Endometrium (tissue), 2 donors: Measurements from ENCODE around the gene PRTN3.

ENCODE experiments used
- FAIRE-seq: peaks from 2 replicates; lab custom pipeline; 2012; peaks lifted over from hg19 to GRCh38; lab: Jason Lieb, UNC
- donor health status: control.
- donor health status: control.

PRTN3 gene

GRCh38 chr19:803099-803561, 37.7 kb upstream of the PRTN3 start:
- FAIRE-seq = no peak

DNA sequence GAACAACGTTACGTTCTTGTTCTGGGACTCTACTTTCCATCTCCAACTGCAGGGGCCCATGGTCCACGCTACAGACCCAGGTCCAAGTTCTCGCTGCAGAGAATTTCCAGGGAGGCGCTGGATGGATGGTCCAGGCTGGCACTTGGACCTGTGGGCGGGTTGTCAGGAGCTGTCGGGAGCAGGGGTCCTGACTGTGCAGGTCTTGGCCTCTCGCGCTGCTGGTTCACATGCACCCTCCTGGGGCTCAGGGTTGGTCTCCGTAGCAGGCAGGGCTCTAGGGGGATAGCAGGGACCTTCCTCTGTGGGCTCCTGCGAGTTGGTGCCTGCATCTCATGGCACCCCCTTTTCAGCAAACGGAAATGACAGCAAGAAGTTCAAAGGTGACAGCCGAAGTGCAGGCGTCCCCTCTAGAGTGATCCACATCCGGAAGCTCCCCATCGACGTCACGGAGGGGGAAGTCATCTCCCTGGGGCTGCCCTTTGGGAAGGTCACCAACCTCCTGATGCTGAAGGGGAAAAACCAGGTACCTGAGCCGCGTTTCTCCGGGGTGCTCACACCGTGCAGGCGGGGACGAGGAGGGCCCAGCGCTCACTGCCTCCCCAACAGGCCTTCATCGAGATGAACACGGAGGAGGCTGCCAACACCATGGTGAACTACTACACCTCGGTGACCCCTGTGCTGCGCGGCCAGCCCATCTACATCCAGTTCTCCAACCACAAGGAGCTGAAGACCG, 36.9 kb upstream of the PRTN3 start:
- no peak for FAIRE-seq

- FAIRE-seq = no peak
Measured at GRCh38 chr19:804419-805165, 36.2 kb upstream of the PRTN3 start.

- FAIRE-seq = no peak
Measured at GRCh38 chr19:805166-805551, 35.6 kb upstream of the PRTN3 start.

GRCh38 chr19:805600-806550, 34.9 kb upstream of the PRTN3 start:
- no peak for FAIRE-seq

DNA sequence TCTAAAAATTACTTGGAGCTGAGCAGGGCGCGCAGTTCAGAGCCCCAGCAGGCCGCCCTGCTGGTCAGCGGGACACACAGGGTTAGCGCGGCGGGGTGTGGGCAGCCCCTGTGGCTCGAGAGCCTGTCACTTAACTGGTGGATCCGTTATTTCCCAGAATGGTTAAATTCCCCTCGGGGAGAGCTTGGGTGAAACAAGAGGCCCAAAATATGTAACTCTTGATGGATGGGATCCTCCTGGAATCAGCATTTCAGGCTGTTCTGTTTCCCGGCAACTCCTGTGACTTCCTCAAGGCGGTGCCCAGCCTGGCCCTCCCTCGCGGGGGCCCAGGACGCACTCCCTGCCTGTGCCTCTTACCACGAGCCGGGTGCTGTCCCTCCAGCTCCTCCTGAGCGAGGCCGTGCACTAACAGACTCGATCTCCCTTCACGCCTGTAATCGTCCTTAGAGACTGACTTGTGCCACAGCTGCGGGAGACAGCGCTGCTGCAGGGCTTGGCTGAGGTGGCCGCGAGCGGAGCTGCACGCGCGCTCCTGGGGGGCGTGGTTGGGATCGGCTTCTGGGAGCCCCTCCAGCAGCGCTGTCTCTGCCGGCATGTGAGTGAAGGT, 33.9 kb upstream of the PRTN3 start:
- FAIRE-seq = no peak

DNA sequence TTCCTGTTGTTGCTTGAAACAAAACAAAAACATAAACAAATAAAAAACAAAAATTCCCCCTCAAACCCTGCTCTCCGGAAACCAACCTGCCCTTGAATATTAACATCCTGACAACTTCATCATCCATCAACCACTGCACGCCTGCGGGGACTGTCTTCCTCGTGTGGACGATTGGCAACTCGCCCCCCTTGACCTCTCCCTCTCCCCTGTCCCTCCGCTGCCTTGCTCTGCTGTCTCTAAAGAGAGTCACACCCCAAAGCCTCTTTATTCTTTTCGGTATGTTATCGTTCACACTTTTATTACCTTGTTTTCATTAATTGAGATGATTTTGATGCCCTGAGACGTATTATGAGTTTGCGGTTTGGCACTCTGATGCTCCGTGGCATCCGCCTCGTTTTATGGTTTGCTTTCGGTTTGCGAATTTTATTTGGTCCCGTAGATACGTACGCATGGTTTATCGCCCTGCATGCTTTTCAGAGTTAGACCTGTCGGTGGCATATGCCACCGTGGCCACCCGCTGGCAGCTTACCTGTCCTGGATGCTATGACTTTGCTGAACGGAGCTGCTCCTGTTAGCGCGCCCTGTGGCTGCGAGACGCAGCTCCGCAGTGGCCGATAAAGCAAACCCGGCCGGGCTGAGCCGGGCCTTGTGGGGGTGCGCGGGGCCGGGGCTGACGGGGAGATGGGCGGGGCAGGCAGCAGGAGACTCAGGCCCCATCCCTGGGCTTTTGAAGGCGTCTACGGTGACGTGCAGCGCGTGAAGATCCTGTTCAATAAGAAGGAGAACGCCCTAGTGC, 33.0 kb upstream of the PRTN3 start:
- no peak for FAIRE-seq

DNA sequence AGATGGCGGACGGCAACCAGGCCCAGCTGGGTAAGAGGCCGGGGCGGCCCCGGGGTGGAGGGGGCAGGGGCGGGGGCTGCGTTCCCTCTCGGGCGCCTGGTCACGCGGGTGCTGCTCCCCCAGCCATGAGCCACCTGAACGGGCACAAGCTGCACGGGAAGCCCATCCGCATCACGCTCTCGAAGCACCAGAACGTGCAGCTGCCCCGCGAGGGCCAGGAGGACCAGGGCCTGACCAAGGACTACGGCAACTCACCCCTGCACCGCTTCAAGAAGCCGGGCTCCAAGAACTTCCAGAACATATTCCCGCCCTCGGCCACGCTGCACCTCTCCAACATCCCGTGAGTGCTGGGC, 32.4 kb upstream of the PRTN3 start:
- no peak for FAIRE-seq

- no peak for FAIRE-seq
Measured at GRCh38 chr19:810077-810855, 30.5 kb upstream of the PRTN3 start.

DNA sequence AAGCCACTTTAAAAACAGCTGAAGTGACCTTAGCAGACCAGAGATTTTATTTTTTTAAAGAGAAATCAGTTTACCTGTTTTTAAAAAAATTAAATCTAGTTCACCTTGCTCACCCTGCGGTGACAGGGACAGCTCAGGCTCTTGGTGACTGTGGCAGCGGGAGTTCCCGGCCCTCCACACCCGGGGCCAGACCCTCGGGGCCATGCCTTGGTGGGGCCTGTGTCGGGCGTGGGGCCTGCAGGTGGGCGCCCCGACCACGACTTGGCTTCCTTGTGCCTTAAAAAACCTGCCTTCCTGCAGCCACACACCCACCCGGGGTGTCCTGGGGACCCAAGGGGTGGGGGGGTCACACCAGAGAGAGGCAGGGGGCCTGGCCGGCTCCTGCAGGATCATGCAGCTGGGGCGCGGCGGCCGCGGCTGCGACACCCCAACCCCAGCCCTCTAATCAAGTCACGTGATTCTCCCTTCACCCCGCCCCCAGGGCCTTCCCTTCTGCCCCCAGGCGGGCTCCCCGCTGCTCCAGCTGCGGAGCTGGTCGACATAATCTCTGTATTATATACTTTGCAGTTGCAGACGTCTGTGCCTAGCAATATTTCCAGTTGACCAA, 29.8 kb upstream of the PRTN3 start:
- FAIRE-seq = no peak

DNA sequence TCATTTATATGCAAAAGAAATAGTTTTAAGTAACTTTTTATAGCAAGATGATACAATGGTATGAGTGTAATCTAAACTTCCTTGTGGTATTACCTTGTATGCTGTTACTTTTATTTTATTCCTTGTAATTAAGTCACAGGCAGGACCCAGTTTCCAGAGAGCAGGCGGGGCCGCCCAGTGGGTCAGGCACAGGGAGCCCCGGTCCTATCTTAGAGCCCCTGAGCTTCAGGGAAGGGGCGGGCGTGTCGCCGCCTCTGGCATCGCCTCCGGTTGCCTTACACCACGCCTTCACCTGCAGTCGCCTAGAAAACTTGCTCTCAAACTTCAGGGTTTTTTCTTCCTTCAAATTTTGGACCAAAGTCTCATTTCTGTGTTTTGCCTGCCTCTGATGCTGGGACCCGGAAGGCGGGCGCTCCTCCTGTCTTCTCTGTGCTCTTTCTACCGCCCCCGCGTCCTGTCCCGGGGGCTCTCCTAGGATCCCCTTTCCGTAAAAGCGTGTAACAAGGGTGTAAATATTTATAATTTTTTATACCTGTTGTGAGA, 29.2 kb upstream of the PRTN3 start:
- FAIRE-seq = no peak

DNA sequence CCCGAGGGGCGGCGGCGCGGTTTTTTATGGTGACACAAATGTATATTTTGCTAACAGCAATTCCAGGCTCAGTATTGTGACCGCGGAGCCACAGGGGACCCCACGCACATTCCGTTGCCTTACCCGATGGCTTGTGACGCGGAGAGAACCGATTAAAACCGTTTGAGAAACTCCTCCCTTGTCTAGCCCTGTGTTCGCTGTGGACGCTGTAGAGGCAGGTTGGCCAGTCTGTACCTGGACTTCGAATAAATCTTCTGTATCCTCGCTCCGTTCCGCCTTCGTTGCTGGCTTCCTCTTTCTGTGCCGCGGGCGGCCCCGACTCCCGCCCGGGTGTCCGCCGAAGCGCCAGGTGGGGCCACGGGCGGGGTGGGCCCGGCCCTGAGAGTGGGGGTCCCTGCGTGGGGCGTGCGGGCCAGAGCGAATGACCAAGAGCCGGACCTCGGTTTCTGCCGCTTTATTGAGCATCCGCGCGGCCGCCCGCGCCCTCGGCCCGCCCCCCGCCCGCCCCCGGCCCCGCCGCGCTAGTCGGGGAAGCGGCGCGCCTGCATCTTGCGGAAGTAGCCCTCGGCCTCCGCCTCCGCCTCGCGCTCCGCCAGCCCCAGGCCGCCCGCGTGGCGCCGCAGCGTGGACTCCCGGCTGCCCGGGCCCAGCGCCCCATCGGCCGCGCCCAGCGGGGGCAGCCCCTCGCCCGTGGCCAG, 28.6 kb upstream of the PRTN3 start:
- FAIRE-seq = no peak

DNA sequence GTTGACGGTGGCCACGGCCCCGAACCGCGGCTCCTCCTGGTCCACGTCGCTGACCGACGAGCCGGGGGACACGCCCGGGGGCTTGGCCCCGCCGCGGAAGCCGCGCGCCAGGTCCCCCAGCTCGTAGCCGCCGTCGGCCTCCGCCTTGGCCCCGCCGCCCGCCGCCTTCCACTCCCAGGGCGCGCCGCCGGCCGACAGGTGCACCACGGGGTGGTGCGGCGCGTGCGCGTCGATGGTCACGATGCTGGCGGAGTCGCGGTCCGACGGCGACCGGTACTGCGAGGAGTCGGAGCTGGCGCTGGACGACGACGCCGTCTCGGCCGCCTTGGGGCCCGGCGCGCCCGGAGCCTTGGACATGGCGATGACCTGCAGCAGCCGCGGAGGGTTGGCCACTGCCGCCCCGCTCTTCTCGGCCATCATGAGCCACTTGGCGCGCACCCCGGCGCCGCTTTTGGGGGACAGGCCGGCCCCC, 28.0 kb upstream of the PRTN3 start:
- no peak for FAIRE-seq

- FAIRE-seq = no peak
Measured at GRCh38 chr19:813219-814151, 27.3 kb upstream of the PRTN3 start.

- no peak for FAIRE-seq
Measured at GRCh38 chr19:814152-815078, 26.4 kb upstream of the PRTN3 start.

- no peak for FAIRE-seq
Measured at GRCh38 chr19:815079-815774, 25.6 kb upstream of the PRTN3 start.
